Measurements from ENCODE around the gene LCN9. TPM values are rescaled to one million over a fixed set of nuclear protein-coding genes. Genes with fewer than 3 reads are reported as not detected.

The LCN9 gene
- total and polyA plus RNA-seq, 9 of the 15 experiments (the other 6 are each of a cell fraction or from before 2014, with no cell fraction given): not detected

GRCh38 chr9:135664266-135664665 lies 1.2 kb downstream of the LCN9 start:
- H2AFZ ChIP-seq (ENCODE audit: low read depth, low read length): no peak overlapping the region
- no peaks in the 10 kb centered on the region for H3K79me2 ChIP-seq (ENCODE audit: control insufficient read depth, insufficient read depth, low read length)
- H3K9me1 ChIP-seq (ENCODE audit: control insufficient read depth, insufficient read depth, low read length): no peaks in the 10 kb centered on the region
- no peak for DNase-seq (ENCODE audit: extremely low read depth in 1 of 4, low spot score in 3 of 4)
- no peaks in the 10 kb centered on the region for H3K36me3 ChIP-seq (ENCODE audit: control insufficient read depth, insufficient read depth, low read length)
- no peak overlapping the region for H3K4me2 ChIP-seq (ENCODE audit: insufficient read depth, low read length)
- no peak overlapping the region; a peak in 1 of 4 replicates for H3K9ac ChIP-seq (ENCODE audit: insufficient read depth in 1 of 2, low read depth in 2 of 2, low read length in 2 of 2)
- H3K27ac ChIP-seq (ENCODE audit: extremely low read depth, low read depth, low read length): no peak overlapping the region
- BruUV-seq (replicated peaks): no TSS peak
- no peak overlapping the region for H3K4me3 ChIP-seq
- CTCF ChIA-PET (ENCODE audit: low intra/inter-chr PET ratio): interaction anchor here (0.6 kb wide), 1 partner anchor 27 kb away, joined by 4 read pairs; no protein-coding TSS in a partner anchor
- WGBS (ENCODE audit: insufficient coverage, low coverage, missing lambda C conversion rate): 2% methylated on average over 10 of the region's 10 CpGs
- H4K20me1 ChIP-seq (replicated peaks; ENCODE audit: control insufficient read depth, insufficient read depth, low read length): peaks cover 7% of the 10 kb centered on the region; the same call in 1 of the 2 replicates
- no peak for ATAC-seq
- no peaks in the 10 kb centered on the region for H3K9me3 ChIP-seq (replicated peaks; ENCODE audit: control insufficient read depth, insufficient read depth, low read depth, low read length)
- peaks cover 30 to 64% of the 10 kb centered on the region in 2 experiments for H3K27me3 ChIP-seq (ENCODE audit: control insufficient read depth in 2 of 2, insufficient read depth in 2 of 2, low read length in 2 of 2)
- intact Hi-C loops (cut with micrococcal nuclease) (no loop called here), in situ Hi-C loops (cut with MboI) (no loop called here)
- no peak for FAIRE-seq
- H3K4me1 ChIP-seq (replicated peaks in 1 of 2; ENCODE audit: control insufficient read depth in 2 of 2, insufficient read depth in 2 of 2, low read length in 2 of 2): no peaks in the 10 kb centered on the region
- POLR2A ChIA-PET: interaction anchor here (0.6 kb wide), 1 partner anchor 87 kb away, joined by 3 read pairs; no protein-coding TSS in a partner anchor
- TF ChIP-seq ZNF696 (CRISPR knock-in tag; conservative IDR thresholded peaks at IDR 0.05) (no peak), EWSR1 (IDR thresholded peaks at IDR 0.05; ENCODE audit: borderline replicate concordance, low read depth, partially characterized antibody) (no peak), ZNF668 (CRISPR knock-in tag; IDR thresholded peaks at IDR 0.05) (no peak), TBL1XR1 (IDR thresholded peaks at IDR 0.05; ENCODE audit: low read length in 2 of 2) (no peak), EP300 (IDR thresholded peaks at IDR 0.05; ENCODE audit: low read length) (no peak), ZZZ3 (IDR thresholded peaks at IDR 0.05) (no peak), MAFF (IDR thresholded peaks at IDR 0.05; ENCODE audit: low read length) (no peak), NCOA4 (IDR thresholded peaks at IDR 0.05; ENCODE audit: partially characterized antibody) (no peak), SAFB (IDR thresholded peaks at IDR 0.05; ENCODE audit: borderline replicate concordance, low read depth, low read length) (no peak), HMGN3 (IDR thresholded peaks at IDR 0.05; ENCODE audit: borderline replicate concordance, extremely low read depth, insufficient read length, low read depth, low read length) (no peak), ZNF408 (CRISPR knock-in tag; IDR thresholded peaks at IDR 0.05; ENCODE audit: low read depth) (no peak), NCOA1 (IDR thresholded peaks at IDR 0.05; ENCODE audit: low read depth) (no peak), ZNF445 (CRISPR knock-in tag; IDR thresholded peaks at IDR 0.05; ENCODE audit: low read depth) (no peak), SNAPC5 (CRISPR knock-in tag; IDR thresholded peaks at IDR 0.05) (no peak), ZNF449 (CRISPR knock-in tag; IDR thresholded peaks at IDR 0.05) (no peak), GATAD2A (IDR thresholded peaks at IDR 0.05) (no peak)
- TF ChIP-seq, protein P1, sequence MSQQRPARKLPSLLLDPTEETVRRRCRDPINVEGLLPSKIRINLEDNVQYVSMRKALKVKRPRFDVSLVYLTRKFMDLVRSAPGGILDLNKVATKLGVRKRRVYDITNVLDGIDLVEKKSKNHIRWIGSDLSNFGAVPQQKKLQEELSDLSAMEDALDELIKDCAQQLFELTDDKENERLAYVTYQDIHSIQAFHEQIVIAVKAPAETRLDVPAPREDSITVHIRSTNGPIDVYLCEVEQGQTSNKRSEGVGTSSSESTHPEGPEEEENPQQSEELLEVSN (IDR thresholded peaks at IDR 0.05; ENCODE audit: borderline replicate concordance in 1 of 2, extremely low read depth in 1 of 2, insufficient read depth in 1 of 2, insufficient read length in 1 of 2, low read depth in 1 of 2, low read length in 1 of 2, poor library complexity in 1 of 2, severe bottlenecking in 1 of 2): no peak
- TF ChIP-seq, protein P2, sequence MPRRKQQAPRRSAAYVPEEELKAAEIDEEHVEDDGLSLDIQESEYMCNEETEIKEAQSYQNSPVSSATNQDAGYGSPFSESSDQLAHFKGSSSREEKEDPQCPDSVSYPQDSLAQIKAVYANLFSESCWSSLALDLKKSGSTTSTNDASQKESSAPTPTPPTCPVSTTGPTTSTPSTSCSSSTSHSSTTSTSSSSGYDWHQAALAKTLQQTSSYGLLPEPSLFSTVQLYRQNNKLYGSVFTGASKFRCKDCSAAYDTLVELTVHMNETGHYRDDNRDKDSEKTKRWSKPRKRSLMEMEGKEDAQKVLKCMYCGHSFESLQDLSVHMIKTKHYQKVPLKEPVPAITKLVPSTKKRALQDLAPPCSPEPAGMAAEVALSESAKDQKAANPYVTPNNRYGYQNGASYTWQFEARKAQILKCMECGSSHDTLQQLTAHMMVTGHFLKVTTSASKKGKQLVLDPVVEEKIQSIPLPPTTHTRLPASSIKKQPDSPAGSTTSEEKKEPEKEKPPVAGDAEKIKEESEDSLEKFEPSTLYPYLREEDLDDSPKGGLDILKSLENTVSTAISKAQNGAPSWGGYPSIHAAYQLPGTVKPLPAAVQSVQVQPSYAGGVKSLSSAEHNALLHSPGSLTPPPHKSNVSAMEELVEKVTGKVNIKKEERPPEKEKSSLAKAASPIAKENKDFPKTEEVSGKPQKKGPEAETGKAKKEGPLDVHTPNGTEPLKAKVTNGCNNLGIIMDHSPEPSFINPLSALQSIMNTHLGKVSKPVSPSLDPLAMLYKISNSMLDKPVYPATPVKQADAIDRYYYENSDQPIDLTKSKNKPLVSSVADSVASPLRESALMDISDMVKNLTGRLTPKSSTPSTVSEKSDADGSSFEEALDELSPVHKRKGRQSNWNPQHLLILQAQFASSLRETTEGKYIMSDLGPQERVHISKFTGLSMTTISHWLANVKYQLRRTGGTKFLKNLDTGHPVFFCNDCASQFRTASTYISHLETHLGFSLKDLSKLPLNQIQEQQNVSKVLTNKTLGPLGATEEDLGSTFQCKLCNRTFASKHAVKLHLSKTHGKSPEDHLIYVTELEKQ (CRISPR knock-in tag; IDR thresholded peaks at IDR 0.05): no peak

All from K562 (cell line).